ENCODE data around the gene RPS25.
"Not testable (repeated sequence)": the region's sequence is repeated elsewhere in the genome, so short reads cannot be mapped to it uniquely, and the experiment has no call there.

The RPS25 gene

GRCh38 chr11:119041821-119042514, 23.8 kb upstream of the RPS25 start:
- FAIRE-seq (no peak), DNase-seq (ENCODE audit: insufficient read length, low spot score) (no peak)

- FAIRE-seq; DNase-seq (ENCODE audit: insufficient read length, low spot score): not testable (repeated sequence)
Measured at GRCh38 chr11:119039471-119039870, 21.3 kb upstream of the RPS25 start.

GRCh38 chr11:119038884-119039283, 20.7 kb upstream of the RPS25 start:
- no peak for DNase-seq (ENCODE audit: insufficient read length, low spot score)
- FAIRE-seq: no peak

GRCh38 chr11:119034813-119035212, 16.7 kb upstream of the RPS25 start:
- no peak for DNase-seq (ENCODE audit: insufficient read length, low spot score)
- no peak for FAIRE-seq

DNA sequence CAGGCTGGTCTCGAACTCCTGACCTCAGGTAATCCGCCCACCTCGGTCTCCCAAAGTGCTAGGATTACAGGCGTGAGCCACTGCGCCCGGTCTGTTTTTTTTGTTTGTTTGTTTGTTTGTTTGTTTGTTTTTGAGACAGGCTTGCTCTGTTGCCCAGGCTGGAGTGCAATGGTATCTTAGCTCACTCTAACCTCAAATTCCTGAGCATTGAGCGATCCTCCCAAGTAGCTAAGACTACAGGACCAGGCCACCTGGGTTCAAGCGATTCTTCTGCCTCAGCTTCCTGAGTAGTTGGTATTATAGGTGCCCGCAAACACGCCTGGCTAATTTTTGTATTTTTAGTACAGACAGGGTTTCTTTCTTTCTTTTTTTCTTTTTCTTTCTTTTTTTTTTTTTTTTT, 15.3 kb upstream of the RPS25 start:
- FAIRE-seq; DNase-seq (ENCODE audit: insufficient read length, low spot score): not testable (repeated sequence)

- DNase-seq (ENCODE audit: insufficient read length, low spot score) (no peak), FAIRE-seq (no peak)
Measured at GRCh38 chr11:119031912-119032280, 13.8 kb upstream of the RPS25 start.

GRCh38 chr11:119030329-119031047, 12.3 kb upstream of the RPS25 start, which contains the start of gene SLC37A4:
SLC37A4 (minus strand) TSS chr11:119030877.
- DNase-seq (ENCODE audit: insufficient read length, low spot score): peak; percentile 95
- peak; percentile 97 for FAIRE-seq

DNA sequence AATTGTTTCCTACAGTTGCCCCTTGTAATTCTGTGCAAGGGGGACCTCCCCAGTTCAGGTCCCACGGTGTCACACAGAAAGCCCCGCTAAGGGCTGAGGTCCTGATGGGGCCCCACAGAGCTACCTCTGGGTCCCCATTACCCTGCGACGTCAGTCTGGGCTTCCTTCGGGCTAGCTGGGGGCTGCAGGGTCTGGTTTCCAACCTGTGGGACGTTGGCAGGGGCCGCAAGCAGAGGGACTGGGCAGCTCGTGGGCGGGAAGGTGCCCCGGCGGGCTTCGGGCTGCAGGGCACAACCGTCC, 11.8 kb upstream of the RPS25 start:
- peak; percentile 31 for FAIRE-seq
- DNase-seq (ENCODE audit: insufficient read length, low spot score): no peak

DNA sequence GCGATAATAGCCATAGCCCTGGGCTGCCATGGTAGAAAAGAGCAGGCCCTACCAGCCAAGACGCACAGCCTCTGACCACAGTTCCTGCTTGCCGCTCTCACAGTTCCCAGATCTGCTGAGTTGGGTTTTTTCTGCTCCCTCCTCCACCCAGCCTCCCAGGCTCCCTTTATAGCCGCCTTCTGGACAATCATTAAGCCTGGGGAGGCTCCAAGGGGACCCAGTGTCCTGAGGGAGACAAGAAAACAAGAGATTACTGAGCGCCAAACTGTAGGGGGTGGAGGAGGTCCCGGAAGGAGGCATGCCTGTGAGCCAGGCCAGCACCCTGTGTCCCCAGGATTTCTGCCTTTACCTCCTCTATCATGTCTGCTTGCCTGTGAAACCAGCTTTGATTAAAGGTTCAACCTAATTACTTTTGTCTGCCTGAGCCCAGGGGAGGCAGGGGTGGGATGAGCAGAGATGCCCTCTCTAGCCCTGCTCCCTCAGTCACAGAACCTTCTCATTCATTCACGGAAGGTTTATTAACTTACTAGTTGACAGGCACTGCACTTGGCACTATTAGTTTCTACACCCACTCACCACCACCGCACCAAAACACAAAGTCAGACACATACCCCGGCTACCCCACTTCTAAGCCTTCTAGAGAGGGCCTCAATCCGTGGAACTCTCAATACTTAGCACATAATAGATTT, 11.3 kb upstream of the RPS25 start:
- no peak for DNase-seq (ENCODE audit: insufficient read length, low spot score)
- FAIRE-seq: peak; percentile 21

DNA sequence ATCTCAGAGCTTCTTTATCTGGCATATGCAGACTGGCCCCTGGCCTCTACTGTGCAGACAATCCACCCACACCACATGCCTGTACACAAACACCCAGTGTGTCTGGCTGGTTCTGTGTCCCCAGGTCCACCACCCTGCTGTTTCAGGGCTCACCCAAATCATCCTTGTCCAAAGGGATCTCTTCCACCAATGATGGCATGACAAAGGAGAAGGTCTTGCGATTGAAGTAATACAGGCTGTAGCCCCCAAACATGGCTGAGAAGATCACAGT, 10.9 kb upstream of the RPS25 start:
- DNase-seq (ENCODE audit: insufficient read length, low spot score) (no peak), FAIRE-seq (no peak)

DNA sequence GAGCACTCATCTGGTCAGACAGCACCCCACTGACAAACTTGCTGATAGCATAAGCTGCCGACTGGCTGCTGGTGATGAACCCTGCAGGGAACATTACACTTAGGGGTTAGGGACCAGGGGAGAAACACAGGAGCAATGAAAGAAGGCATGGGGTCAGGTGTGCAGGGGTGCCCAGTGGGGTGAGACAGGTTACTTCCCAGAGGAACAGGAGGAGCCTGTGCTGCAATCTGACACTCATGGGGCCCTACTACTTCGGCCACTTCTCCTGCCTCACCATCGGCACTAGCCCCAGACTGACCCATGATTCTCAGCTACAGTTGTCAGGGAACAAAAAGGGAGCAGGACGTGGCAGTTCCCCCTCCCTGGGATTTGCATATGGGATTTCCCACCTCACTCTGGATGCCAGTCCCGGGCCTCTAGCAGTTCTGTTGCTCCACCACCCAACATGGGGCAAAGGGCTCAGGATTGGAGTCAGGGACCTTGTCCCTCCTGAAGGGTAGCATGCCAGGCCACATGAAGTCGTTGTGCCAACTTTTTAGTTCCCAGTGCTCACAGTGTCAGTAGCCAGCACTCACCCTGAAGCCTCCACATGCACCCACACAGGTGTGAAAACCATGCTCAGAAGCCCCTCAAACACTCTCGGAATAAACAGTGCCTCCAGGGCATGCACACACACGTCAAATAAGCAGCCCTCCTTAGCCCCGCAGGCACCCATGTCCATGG, 10.4 kb upstream of the RPS25 start:
- DNase-seq (ENCODE audit: insufficient read length, low spot score) (no peak), FAIRE-seq (no peak)

DNA sequence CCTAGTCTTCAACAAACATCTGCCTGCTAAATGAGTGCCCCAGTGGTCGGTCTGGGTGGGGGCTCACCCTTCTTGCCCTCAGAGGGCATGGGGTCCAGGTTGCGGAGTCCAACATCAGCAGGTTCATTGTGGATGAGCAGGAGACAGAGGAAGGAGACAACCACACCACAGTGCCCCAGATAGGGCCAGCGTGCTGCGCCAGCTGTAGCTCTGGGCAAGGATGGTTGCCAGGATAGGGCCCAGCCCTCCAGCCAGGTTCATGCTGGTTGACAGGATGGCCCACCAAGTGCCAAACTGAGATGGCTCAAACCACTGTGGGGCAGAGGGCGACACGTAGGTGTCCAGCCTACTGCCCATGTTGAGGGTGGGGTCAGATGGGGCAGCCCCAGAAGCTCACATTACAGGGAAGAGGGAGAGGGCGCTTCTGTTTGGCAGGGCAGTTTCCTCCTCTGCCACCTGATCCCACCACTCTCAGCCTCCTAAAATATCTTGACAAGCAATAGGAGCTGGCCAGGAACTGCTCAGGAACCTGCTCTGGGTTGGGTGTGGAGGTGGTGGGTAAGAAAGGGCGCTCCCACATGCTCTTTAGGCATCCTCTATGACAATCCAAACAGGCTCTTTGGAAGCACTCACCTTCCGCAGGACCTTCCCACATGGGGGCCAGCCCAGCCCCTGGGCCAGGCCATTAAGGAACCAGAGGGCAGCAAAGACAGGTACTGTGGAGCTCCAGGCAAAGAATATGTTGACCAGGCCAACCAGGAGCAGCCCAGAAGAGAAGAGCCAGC, 9.6 kb upstream of the RPS25 start:
- DNase-seq (ENCODE audit: insufficient read length, low spot score) (no peak), FAIRE-seq (no peak)

- no peak for FAIRE-seq
- DNase-seq (ENCODE audit: insufficient read length, low spot score): no peak
Measured at GRCh38 chr11:119026970-119027369, 8.8 kb upstream of the RPS25 start.

DNA sequence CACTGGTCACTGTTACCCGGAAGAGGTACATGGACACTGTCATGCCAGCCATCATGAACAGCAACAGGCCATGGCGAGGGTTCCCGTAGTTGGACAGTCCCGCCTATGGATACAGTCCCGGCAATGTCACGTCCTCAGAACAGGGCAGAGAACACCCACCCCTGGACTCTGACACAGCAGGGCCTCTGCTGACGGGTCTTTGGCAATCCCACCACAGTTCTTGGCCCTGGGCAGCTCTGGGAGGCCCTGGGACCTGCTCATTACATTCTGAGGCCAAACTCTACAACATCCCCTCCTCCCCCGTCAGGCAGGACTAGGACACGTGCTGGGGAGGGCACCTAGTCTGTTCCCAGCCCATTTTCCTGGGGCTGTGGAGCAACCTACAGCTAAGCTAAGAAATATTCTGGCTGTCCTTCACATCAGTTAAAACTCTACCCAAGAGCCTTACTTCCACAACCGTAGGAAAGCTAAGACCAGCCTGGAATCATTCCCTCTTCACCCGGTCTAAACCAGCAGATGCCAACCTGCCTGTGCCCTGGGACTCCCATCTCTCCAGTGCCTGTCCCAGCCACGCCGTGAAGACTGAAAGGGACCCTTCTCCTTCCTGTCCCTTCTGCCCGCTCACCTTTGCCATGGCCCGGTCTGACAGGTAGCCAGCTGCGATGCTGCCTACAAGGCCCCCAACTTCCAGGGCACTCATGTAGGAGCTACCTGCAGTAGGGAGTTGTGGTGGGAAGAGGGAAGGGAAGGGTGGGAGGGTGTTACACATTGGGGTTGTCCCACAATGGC, 8.0 kb upstream of the RPS25 start:
- no peak for FAIRE-seq

DNA sequence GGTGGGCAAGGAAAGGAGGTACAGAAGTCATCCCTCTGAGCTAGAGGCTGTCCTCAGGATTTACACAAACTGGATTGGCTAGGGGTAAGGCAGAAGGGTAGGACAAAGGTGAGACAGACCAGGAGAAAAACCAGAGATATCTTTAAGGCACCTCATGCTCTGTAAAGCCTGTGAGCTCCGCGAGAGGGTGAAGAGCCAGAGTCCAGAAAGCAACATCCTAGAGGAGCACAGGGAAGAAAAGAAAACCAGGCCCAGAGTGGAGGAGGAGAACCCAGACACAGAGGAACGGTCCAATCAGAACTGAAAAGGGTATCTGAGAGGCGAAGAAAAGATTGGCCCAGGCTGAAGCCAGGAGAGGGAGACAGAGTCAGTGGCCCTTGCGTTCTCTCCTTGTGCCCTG, 7.4 kb upstream of the RPS25 start:
- DNase-seq (ENCODE audit: insufficient read length, low spot score) (no peak), FAIRE-seq (no peak)

More for the DNA sequence above, 8.0 kb upstream of the RPS25 start:
- DNase-seq (ENCODE audit: insufficient read length, low spot score): no peak

GRCh38 chr11:119025099-119025473, 6.9 kb upstream of the RPS25 start:
- DNase-seq (ENCODE audit: insufficient read length, low spot score) (no peak), FAIRE-seq (no peak)

- FAIRE-seq (no peak), DNase-seq (ENCODE audit: insufficient read length, low spot score) (no peak)
Measured at GRCh38 chr11:119024430-119025098, 6.4 kb upstream of the RPS25 start.

DNA sequence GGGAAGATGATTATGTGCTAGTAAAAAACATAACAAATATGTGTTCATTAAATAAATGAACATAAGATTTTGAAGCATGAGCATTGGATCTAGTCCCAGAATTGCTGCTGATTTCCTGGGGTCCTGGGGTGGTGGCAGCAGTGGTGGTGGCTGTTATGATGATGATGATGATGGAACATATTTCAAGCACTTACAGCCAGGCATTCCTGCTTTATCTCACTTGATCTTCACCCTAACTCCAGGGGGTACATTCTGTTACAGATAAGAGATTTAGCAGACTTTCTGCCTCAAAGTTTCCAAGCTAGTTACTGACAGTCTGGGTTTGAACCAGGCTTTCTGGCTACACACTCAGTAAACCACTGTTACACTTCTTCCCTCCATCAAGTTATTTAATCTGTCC, 5.6 kb upstream of the RPS25 start:
- DNase-seq (ENCODE audit: insufficient read length, low spot score) (no peak), FAIRE-seq (no peak)

DNA sequence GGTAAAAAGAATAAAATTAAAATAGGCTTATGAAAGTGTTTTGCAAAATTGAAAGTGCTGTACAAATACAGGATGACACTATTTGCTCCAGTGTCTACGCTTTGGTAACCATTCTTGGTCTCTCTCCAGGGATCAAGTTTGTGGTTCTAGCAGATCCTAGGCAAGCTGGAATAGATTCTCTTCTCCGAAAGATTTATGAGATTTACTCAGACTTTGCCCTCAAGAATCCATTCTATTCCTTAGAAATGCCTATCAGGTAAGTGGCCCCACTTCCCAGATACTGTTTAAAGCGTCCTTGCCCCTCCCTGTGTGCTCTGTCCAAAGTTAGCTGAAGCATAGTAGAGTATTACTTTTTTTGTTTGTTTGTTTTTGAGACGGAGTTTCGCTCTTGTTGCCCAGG, 3.5 kb upstream of the RPS25 start:
- DNase-seq (ENCODE audit: insufficient read length, low spot score): no peak
- FAIRE-seq: no peak

DNA sequence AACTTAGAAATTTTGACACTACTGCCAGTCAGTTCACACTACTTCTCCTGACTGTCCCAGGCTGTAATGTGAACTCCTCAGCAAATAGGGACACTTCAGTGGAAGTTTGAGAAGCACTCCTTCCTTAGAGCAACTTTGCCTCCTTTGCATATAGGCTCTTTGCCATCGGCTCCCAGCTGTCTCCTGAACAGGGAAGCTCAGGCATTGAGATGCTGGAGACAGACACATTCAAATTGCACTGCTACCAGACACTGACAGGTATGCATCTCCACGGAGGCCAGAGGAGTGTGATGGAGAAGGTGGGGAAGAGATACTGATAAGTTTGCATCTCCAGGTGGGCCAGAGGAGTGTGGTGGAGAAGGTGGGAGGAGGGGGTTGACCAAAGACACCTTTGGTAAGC, 1.9 kb upstream of the RPS25 start:
- FAIRE-seq (no peak), DNase-seq (ENCODE audit: insufficient read length, low spot score) (no peak)
